GM12878 (cell line): ENCODE results near the gene TNFSF9. TPM values are rescaled to one million over a fixed set of nuclear protein-coding genes. Genes with fewer than 3 reads are reported as not detected.

Experiments
- ASH2L ChIP-seq: fragments of 300-600, 200-600 bp; sonication (generic); IDR thresholded peaks from 2 replicates; pipeline ENCODE4 v1.6.1; 2017; ENCODE audit warnings: low read depth, mild to moderate bottlenecking, borderline replicate concordance
- CBFB ChIP-seq: IDR thresholded peaks from 2 replicates; pipeline ENCODE4 v1.6.1; 2016; ENCODE audit warnings: antibody characterized with exemption, low read depth
- DPF2 ChIP-seq: fragments of 450-650 bp; IDR thresholded peaks from 2 replicates; pipeline ENCODE4 v1.6.1; 2017; ENCODE audit warnings: mild to moderate bottlenecking
- EED ChIP-seq: sonication (generic); IDR thresholded peaks from 2 replicates; pipeline ENCODE4 v1.6.1; 2016; ENCODE audit warnings: antibody characterized with exemption, low read depth
- EGR1 ChIP-seq, 2 experiments: IDR thresholded peaks; 1 replicate in 1 of 2; 2 replicates in 1 of 2; pipeline ENCODE4 v1.6.1; 2011 to 2012; ENCODE audit warnings: low read depth in 2 of 2, low read length in 2 of 2, borderline replicate concordance in 1 of 2, mild to moderate bottlenecking in 1 of 2, moderate library complexity in 1 of 2
- JUNB ChIP-seq: IDR thresholded peaks from 2 replicates; pipeline ENCODE4 v1.6.1; 2016; ENCODE audit warnings: antibody characterized with exemption, mild to moderate bottlenecking
- KAT2A ChIP-seq: conservative IDR thresholded peaks from 2 replicates; pipeline ENCODE4 v1.6.1; 2011; ENCODE audit warnings: low read depth, low read length; ENCODE audit not compliant: control insufficient read depth
- MEF2B ChIP-seq: fragments of 450-650 bp; IDR thresholded peaks from 2 replicates; pipeline ENCODE4 v1.6.1; 2018; ENCODE audit warnings: mild to moderate bottlenecking, moderate library complexity; ENCODE audit not compliant: partially characterized antibody, poor library complexity, severe bottlenecking
- NFYB ChIP-seq: IDR thresholded peaks from 2 replicates; pipeline ENCODE4 v1.6.1; 2011; ENCODE audit warnings: low read depth, mild to moderate bottlenecking, low read length, improper control_type of control experiment, moderate library complexity; ENCODE audit not compliant: insufficient read depth
- PML ChIP-seq: IDR thresholded peaks from 2 replicates; pipeline ENCODE4 v1.6.1; 2012; ENCODE audit warnings: low read length, inconsistent platforms
- POLR2A ChIP-seq: IDR thresholded peaks from 2 replicates; pipeline ENCODE4 v1.6.1; 2011; ENCODE audit warnings: low read depth, mild to moderate bottlenecking, low read length
- POU2F2 ChIP-seq: IDR thresholded peaks from 3 replicates; pipeline ENCODE4 v1.6.1; 2011; ENCODE audit warnings: low read depth, mild to moderate bottlenecking, low read length, borderline replicate concordance
- TAF1 ChIP-seq: IDR thresholded peaks from 2 replicates; pipeline ENCODE4 v1.6.1; 2011; ENCODE audit warnings: mild to moderate bottlenecking, low read depth, low read length, borderline replicate concordance
- TARDBP ChIP-seq: IDR thresholded peaks from 2 replicates; pipeline ENCODE4 v1.6.1; 2016; ENCODE audit warnings: borderline replicate concordance
- YY1 ChIP-seq: IDR thresholded peaks from 2 replicates; pipeline ENCODE4 v1.6.1; 2011; ENCODE audit warnings: low read depth, mild to moderate bottlenecking, low read length
- polyA plus RNA-seq, 11 experiments: library from polyadenylated mRNA; depleted of rRNA in 4 of 11; unstranded in 6 of 11; stranded (reverse) in 5 of 11; fragments of >200 nt; fragmentation: Nextera tagmentation in 4 of 11; fragmentation: Illumina TruSeq in 1 of 11; extraction: Ambion mirVana in 4 of 11; extraction: Trizol in 1 of 11; gene quantifications; 1 replicate in 1 of 11; 2 replicates in 10 of 11; pipeline versions ENCODE4 v1.2.1 to v1.2.3, GENCODE V29; 2011 to 2016; ENCODE audit warnings: inconsistent platforms in 2 of 11, missing spikeins in 2 of 11, low read depth in 1 of 11
- total RNA-seq, 4 experiments: library from RNA; depleted of rRNA in 3 of 4; stranded (reverse); fragments of >200 nt in 3 of 4; fragmentation: Illumina TruSeq in 1 of 4; extraction: Trizol in 1 of 4; gene quantifications; 2 replicates each; pipeline versions ENCODE4 v1.2.1 to v1.2.3, GENCODE V29; 2013 to 2021
- TF ChIP-seq, protein P1 (sequence below): IDR thresholded peaks from 2 replicates; pipeline ENCODE4 v1.6.1; 2012; ENCODE audit warnings: low read depth, low read length, improper control_type of control experiment
- TF ChIP-seq, protein P2 (sequence below): fragments of 450-650 bp; IDR thresholded peaks from 2 replicates; pipeline ENCODE4 v1.6.1; 2016; ENCODE audit warnings: mild to moderate bottlenecking, moderate library complexity, borderline replicate concordance
- TF ChIP-seq, protein P3 (sequence below): fragments of 450-650 bp; IDR thresholded peaks from 2 replicates; pipeline ENCODE4 v1.6.1; 2018; ENCODE audit warnings: mild to moderate bottlenecking, low read depth, moderate library complexity; ENCODE audit not compliant: partially characterized antibody
- TF ChIP-seq, protein P4 (sequence below): fragments of 150-350 bp; IDR thresholded peaks from 2 replicates; pipeline ENCODE4 v1.6.1; 2014; ENCODE audit warnings: mild to moderate bottlenecking, low read depth, low read length

TNFSF9 gene
- total and polyA plus RNA-seq, 10 of the 15 experiments (the other 5 are each of a cell fraction or from before 2014, with no cell fraction given) = 6.2 to 75.3 (median 22.1) TPM

DNA sequence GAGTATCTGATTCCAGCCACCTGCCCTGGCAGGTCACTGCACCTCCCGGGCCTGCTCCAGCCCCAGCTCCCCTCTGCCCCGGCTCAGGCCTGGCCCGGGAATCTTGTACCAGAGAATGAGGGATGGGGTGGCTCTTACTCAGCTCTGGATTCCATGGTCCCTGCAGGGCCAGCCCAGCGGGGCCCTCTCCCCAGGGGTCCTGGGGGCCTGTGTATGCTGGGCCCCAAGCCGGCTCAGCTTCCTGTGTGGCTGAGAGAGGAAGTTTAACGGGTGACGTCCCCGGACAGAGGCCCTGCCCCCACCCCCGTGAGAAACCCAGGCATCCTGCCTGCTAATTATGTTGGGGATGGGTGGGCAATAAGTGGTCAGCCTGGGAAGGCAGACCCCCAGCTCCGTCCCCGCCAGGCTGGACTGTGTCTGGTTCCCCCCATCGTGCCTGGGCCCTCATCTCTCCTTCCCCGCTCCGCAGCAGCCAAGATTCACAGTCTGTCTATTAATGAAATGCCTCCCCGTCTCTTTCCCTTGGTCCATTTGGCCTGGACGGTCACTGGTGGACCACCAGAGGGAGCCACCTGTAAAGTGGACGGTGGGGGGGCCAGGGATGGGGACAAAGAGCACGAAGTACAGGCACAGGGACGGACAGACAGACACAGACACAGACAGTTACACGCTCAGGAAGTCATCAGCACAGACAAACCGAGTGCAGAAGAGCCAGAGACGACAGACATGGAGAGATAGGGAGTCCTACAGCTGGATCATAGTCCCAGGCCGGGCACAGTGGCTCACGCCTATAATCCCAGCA is 49.1 kb upstream of the TNFSF9 start, which contains the start of gene DENND1C (continued):
- TF ChIP-seq, protein P1, sequence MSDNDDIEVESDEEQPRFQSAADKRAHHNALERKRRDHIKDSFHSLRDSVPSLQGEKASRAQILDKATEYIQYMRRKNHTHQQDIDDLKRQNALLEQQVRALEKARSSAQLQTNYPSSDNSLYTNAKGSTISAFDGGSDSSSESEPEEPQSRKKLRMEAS = no peak; the same call in 1 of the 2 replicates
- peak in 1 of 2 experiments; percentile 38; a peak in 1 of 3 replicates for TF ChIP-seq EGR1 (IDR thresholded peaks at IDR 0.05; ENCODE audit: borderline replicate concordance in 1 of 2, low read depth in 2 of 2, low read length in 2 of 2)
- no peak for TF ChIP-seq PML
- TF ChIP-seq, protein P2, sequence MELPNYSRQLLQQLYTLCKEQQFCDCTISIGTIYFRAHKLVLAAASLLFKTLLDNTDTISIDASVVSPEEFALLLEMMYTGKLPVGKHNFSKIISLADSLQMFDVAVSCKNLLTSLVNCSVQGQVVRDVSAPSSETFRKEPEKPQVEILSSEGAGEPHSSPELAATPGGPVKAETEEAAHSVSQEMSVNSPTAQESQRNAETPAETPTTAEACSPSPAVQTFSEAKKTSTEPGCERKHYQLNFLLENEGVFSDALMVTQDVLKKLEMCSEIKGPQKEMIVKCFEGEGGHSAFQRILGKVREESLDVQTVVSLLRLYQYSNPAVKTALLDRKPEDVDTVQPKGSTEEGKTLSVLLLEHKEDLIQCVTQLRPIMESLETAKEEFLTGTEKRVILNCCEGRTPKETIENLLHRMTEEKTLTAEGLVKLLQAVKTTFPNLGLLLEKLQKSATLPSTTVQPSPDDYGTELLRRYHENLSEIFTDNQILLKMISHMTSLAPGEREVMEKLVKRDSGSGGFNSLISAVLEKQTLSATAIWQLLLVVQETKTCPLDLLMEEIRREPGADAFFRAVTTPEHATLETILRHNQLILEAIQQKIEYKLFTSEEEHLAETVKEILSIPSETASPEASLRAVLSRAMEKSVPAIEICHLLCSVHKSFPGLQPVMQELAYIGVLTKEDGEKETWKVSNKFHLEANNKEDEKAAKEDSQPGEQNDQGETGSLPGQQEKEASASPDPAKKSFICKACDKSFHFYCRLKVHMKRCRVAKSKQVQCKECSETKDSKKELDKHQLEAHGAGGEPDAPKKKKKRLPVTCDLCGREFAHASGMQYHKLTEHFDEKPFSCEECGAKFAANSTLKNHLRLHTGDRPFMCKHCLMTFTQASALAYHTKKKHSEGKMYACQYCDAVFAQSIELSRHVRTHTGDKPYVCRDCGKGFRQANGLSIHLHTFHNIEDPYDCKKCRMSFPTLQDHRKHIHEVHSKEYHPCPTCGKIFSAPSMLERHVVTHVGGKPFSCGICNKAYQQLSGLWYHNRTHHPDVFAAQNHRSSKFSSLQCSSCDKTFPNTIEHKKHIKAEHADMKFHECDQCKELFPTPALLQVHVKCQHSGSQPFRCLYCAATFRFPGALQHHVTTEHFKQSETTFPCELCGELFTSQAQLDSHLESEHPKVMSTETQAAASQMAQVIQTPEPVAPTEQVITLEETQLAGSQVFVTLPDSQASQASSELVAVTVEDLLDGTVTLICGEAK = peak; percentile 17; the same call in 1 of the 2 replicates
- peak; percentile 69 for TF ChIP-seq MEF2B
- peak; percentile 62 for TF ChIP-seq DPF2
- no peak for TF ChIP-seq ASH2L
- peak; percentile 82 for TF ChIP-seq POLR2A
- TF ChIP-seq CBFB = peak; percentile 61; the same call in 1 of the 2 replicates
- TF ChIP-seq, protein P3, sequence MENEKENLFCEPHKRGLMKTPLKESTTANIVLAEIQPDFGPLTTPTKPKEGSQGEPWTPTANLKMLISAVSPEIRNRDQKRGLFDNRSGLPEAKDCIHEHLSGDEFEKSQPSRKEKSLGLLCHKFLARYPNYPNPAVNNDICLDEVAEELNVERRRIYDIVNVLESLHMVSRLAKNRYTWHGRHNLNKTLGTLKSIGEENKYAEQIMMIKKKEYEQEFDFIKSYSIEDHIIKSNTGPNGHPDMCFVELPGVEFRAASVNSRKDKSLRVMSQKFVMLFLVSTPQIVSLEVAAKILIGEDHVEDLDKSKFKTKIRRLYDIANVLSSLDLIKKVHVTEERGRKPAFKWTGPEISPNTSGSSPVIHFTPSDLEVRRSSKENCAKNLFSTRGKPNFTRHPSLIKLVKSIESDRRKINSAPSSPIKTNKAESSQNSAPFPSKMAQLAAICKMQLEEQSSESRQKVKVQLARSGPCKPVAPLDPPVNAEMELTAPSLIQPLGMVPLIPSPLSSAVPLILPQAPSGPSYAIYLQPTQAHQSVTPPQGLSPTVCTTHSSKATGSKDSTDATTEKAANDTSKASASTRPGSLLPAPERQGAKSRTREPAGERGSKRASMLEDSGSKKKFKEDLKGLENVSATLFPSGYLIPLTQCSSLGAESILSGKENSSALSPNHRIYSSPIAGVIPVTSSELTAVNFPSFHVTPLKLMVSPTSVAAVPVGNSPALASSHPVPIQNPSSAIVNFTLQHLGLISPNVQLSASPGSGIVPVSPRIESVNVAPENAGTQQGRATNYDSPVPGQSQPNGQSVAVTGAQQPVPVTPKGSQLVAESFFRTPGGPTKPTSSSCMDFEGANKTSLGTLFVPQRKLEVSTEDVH = no peak
- no peak for TF ChIP-seq TARDBP
- TF ChIP-seq POU2F2 = peak; percentile 29; the same call in 1 of the 3 replicates
- peak; percentile 54; the same call in 1 of the 2 replicates for TF ChIP-seq TAF1
- TF ChIP-seq, protein P4, sequence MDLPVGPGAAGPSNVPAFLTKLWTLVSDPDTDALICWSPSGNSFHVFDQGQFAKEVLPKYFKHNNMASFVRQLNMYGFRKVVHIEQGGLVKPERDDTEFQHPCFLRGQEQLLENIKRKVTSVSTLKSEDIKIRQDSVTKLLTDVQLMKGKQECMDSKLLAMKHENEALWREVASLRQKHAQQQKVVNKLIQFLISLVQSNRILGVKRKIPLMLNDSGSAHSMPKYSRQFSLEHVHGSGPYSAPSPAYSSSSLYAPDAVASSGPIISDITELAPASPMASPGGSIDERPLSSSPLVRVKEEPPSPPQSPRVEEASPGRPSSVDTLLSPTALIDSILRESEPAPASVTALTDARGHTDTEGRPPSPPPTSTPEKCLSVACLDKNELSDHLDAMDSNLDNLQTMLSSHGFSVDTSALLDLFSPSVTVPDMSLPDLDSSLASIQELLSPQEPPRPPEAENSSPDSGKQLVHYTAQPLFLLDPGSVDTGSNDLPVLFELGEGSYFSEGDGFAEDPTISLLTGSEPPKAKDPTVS = no peak
- TF ChIP-seq KAT2A = no peak
- no peak for TF ChIP-seq NFYB
- 0 out of 2 replicates have a peak, but pooled peaks have one; percentile 3 for TF ChIP-seq YY1
- peak; percentile 26; the same call in 1 of the 2 replicates for TF ChIP-seq EED
- TF ChIP-seq JUNB = no peak
